Transverse colon (tissue), 4 donors: ENCODE results near the gene S100A14.

ENCODE experiments used
- POLR2AphosphoS5 ChIP-seq, 3 donors: sonication (generic); formaldehyde crosslinking; IDR thresholded peaks; one replicate each; pipeline ENCODE4 v1.6.1; 2016; ENCODE audit warnings: antibody characterized with exemption in 3 of 3
- TF ChIP-seq, protein P1 (sequence below), 5 experiments: fragments of 200-600 bp in 3 of 5; fragments of 450-650 bp in 2 of 5; sonication (generic) in 3 of 5; IDR thresholded peaks; 1 replicate in 2 of 5; 2 replicates in 3 of 5; pipeline ENCODE4 v1.5.1; 2016 to 2017; ENCODE audit warnings: antibody characterized with exemption in 5 of 5, inconsistent platforms in 3 of 5, mild to moderate bottlenecking in 2 of 5, moderate library complexity in 1 of 5

DNA sequence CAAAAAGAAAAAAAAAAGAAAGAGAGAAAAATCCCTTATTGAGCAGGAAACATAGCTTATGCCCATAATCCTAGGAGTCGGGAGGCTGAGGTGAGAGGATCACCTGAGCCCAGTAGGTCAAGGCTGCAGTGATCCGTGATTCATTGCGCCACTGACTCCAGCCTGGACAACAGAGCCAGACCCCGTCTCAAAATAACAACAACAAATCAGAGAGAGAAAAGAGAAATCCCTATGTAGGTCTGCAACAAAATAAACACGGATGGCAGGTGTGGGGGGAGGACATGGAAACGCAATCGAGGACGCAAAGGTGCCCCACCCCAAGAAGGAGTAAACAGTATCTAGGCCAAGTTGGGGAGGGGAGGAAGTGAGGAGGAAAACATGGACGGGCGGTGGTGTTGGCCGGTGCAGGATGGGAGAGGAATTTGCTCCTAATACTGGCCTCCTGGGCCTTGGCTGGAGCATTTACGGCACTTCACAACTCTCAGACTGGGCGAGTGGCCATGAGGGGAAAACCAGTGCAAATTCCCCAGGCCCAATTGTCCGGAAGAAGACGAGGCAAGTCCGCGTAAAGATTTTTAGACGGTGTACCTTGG lies 17.1 kb upstream of the S100A14 start:
- TF ChIP-seq, protein P1, sequence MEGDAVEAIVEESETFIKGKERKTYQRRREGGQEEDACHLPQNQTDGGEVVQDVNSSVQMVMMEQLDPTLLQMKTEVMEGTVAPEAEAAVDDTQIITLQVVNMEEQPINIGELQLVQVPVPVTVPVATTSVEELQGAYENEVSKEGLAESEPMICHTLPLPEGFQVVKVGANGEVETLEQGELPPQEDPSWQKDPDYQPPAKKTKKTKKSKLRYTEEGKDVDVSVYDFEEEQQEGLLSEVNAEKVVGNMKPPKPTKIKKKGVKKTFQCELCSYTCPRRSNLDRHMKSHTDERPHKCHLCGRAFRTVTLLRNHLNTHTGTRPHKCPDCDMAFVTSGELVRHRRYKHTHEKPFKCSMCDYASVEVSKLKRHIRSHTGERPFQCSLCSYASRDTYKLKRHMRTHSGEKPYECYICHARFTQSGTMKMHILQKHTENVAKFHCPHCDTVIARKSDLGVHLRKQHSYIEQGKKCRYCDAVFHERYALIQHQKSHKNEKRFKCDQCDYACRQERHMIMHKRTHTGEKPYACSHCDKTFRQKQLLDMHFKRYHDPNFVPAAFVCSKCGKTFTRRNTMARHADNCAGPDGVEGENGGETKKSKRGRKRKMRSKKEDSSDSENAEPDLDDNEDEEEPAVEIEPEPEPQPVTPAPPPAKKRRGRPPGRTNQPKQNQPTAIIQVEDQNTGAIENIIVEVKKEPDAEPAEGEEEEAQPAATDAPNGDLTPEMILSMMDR (IDR thresholded peaks at IDR 0.05): no peak
- no peak for TF ChIP-seq POLR2AphosphoS5 (IDR thresholded peaks at IDR 0.05)
